SK-N-SH (cell line): ENCODE results near the gene SPON1. TPM values are rescaled to one million over a fixed set of nuclear protein-coding genes. Genes with fewer than 3 reads are reported as not detected.

Experiments
- CTCF ChIA-PET: fragments of 300-600, 350-600 bp; formaldehyde crosslinking; extraction: SDS; loops from one replicate; lab custom pipeline; 2021; lab: Yijun Ruan, JAX
- POLR2A ChIA-PET: fragments of 350-600 bp; sonication (Branson Sonifier 250); formaldehyde crosslinking; extraction: SDS; loops from one replicate; lab custom pipeline; 2020; ENCODE audit warnings: antibody characterized with exemption, inconsistent platforms; lab: Yijun Ruan, JAX
- DNase-seq: peaks from one replicate; pipeline ENCODE4 v3.0.0; 2012
- H2AFZ ChIP-seq: fragments of 200-600 bp; sonication (generic); 2 replicates; pipeline ENCODE4 v1.8.1; 2016; ENCODE audit warnings: antibody characterized with exemption, mild to moderate bottlenecking, low read depth
- H3F3A ChIP-seq: fragments of 200-600 bp; sonication (generic); replicated peaks from 2 replicates; pipeline ENCODE3; 2016; ENCODE audit warnings: antibody characterized with exemption, mild to moderate bottlenecking; ENCODE audit not compliant: insufficient read depth
- H3K27ac ChIP-seq, 2 experiments: fragments of 200-500 bp in 1 of 2; fragments of 200-600 bp in 1 of 2; sonication (Bioruptor generic) in 1 of 2; sonication (generic), shearing (Covaris generic) in 1 of 2; 2 replicates each; pipeline versions ENCODE4 v1.5.1 to v1.6.1; 2014 to 2016; ENCODE audit warnings: low read depth in 2 of 2, inconsistent platforms in 1 of 2, low read length in 1 of 2, mild to moderate bottlenecking in 1 of 2, mixed read lengths in 1 of 2
- H3K27me3 ChIP-seq: fragments of 200-600 bp; sonication (generic), shearing (Covaris generic); 2 replicates; pipeline ENCODE4 v1.6.1; 2016; ENCODE audit warnings: mixed run types; ENCODE audit not compliant: insufficient read depth
- H3K36me3 ChIP-seq, 2 experiments: fragments of 200-500 bp in 1 of 2; fragments of 200-600 bp in 1 of 2; sonication (Bioruptor generic) in 1 of 2; sonication (generic) in 1 of 2; replicated peaks in 1 of 2; 2 replicates each; pipeline versions ENCODE3 to v1.5.1; 2014 to 2016; ENCODE audit warnings: low read length in 1 of 2, mild to moderate bottlenecking in 1 of 2; ENCODE audit not compliant: insufficient read depth in 2 of 2, control insufficient read depth in 1 of 2
- H3K4me1 ChIP-seq, 2 experiments: fragments of 200-500 bp in 1 of 2; fragments of 200-600 bp in 1 of 2; sonication (Bioruptor generic) in 1 of 2; sonication (generic), shearing (Covaris generic) in 1 of 2; 2 replicates each; pipeline versions ENCODE4 v1.5.1 to v1.6.1; 2014 to 2016; ENCODE audit warnings: low read depth in 1 of 2, low read length in 1 of 2, mixed run types in 1 of 2; ENCODE audit not compliant: insufficient read depth in 2 of 2, control insufficient read depth in 1 of 2
- H3K4me2 ChIP-seq: fragments of 200-600 bp; sonication (generic), shearing (Covaris generic); 2 replicates; pipeline ENCODE4 v1.6.1; 2017; ENCODE audit warnings: mixed run types
- H3K4me3 ChIP-seq, 2 experiments: fragments of 200-500 bp in 1 of 2; fragments of 200-600 bp in 1 of 2; sonication (Bioruptor generic) in 1 of 2; sonication (generic), shearing (Covaris generic) in 1 of 2; 2 replicates each; pipeline versions ENCODE4 v1.5.1 to v1.8.1; 2014 to 2016; ENCODE audit warnings: low read depth in 2 of 2, inconsistent platforms in 1 of 2, low read length in 1 of 2, mild to moderate bottlenecking in 1 of 2, mixed read lengths in 1 of 2, moderate library complexity in 1 of 2
- H3K79me2 ChIP-seq: fragments of 200-600 bp; sonication (generic); 2 replicates; pipeline ENCODE4 v1.8.1; 2017; ENCODE audit warnings: mild to moderate bottlenecking; ENCODE audit not compliant: insufficient read depth
- H3K9ac ChIP-seq: fragments of 200-600 bp; sonication (generic); 2 replicates; pipeline ENCODE4 v1.6.1; 2017; ENCODE audit warnings: mixed run types
- H3K9me2 ChIP-seq: fragments of 200-600 bp; sonication (generic); 2 replicates; pipeline ENCODE4 v1.6.1; 2017; ENCODE audit warnings: mixed run types
- H3K9me3 ChIP-seq: fragments of 200-600 bp; sonication (generic); 2 replicates; pipeline ENCODE4 v1.6.1; 2017; ENCODE audit warnings: mixed run types, mild to moderate bottlenecking, moderate library complexity
- H4K20me1 ChIP-seq: fragments of 200-600 bp; sonication (generic); 2 replicates; pipeline ENCODE4 v1.6.1; 2017; ENCODE audit warnings: mild to moderate bottlenecking, mixed run types; ENCODE audit not compliant: insufficient read depth
- ELF1 ChIP-seq: IDR thresholded peaks from 2 replicates; pipeline ENCODE4 v1.4.0; 2012
- EP300 ChIP-seq, 2 experiments: IDR thresholded peaks; 2 replicates each; pipeline versions ENCODE4 v1.4.0 to v1.6.1; 2012; ENCODE audit warnings: borderline replicate concordance in 1 of 2, low read depth in 1 of 2, low read length in 1 of 2
- FOSL2 ChIP-seq: IDR thresholded peaks from 2 replicates; pipeline ENCODE4 v1.4.0; 2012; ENCODE audit warnings: low read depth, mild to moderate bottlenecking, moderate library complexity, borderline replicate concordance
- FOXJ3 ChIP-seq: sonication (generic); formaldehyde crosslinking; IDR thresholded peaks from 2 replicates; pipeline ENCODE4 v1.5.1; 2020; ENCODE audit warnings: mild to moderate bottlenecking, missing genetic modification reagents
- FOXM1 ChIP-seq: IDR thresholded peaks from 2 replicates; pipeline ENCODE4 v1.4.0; 2012; ENCODE audit warnings: low read depth, mild to moderate bottlenecking
- GABPA ChIP-seq: IDR thresholded peaks from 2 replicates; pipeline ENCODE4 v1.4.0; 2012; ENCODE audit warnings: low read depth, mild to moderate bottlenecking
- IRF3 ChIP-seq: fragments of 150-350 bp; IDR thresholded peaks from 2 replicates; pipeline ENCODE4 v1.6.1; 2016; ENCODE audit warnings: mild to moderate bottlenecking, low read depth, low read length
- JUND ChIP-seq: IDR thresholded peaks from 2 replicates; pipeline ENCODE4 v1.4.0; 2012
- MEF2A ChIP-seq: IDR thresholded peaks from 2 replicates; pipeline ENCODE4 v1.4.0; 2012; ENCODE audit warnings: low read depth, borderline replicate concordance
- NRF1 ChIP-seq: IDR thresholded peaks from 2 replicates; pipeline ENCODE4 v1.6.1; 2012; ENCODE audit warnings: low read depth, mild to moderate bottlenecking, low read length
- RAD21 ChIP-seq: IDR thresholded peaks from 2 replicates; pipeline ENCODE4 v1.6.1; 2012; ENCODE audit warnings: mild to moderate bottlenecking, low read length
- RXRA ChIP-seq: IDR thresholded peaks from 2 replicates; pipeline ENCODE4 v1.4.0; 2012; ENCODE audit warnings: low read depth, mild to moderate bottlenecking, borderline replicate concordance
- SIN3A ChIP-seq: IDR thresholded peaks from 2 replicates; pipeline ENCODE4 v1.6.1; 2012; ENCODE audit warnings: low read depth, mild to moderate bottlenecking, low read length, moderate library complexity, borderline replicate concordance
- SMC3 ChIP-seq: IDR thresholded peaks from 2 replicates; pipeline ENCODE4 v1.6.1; 2012; ENCODE audit warnings: low read depth, low read length, improper control_type of control experiment
- TCF12 ChIP-seq: IDR thresholded peaks from 2 replicates; pipeline ENCODE4 v1.4.0; 2012
- USF1 ChIP-seq: IDR thresholded peaks from 2 replicates; pipeline ENCODE4 v1.4.0; 2012; ENCODE audit warnings: low read depth, borderline replicate concordance
- YY1 ChIP-seq: IDR thresholded peaks from 2 replicates; pipeline ENCODE4 v1.4.0; 2012; ENCODE audit warnings: low read depth, mild to moderate bottlenecking
- WGBS: methylation state at CpG from one replicate; pipeline ENCODE4 v1.1.6; 2017; ENCODE audit warnings: low lambda C conversion rate; 5-methylcytosine and 5-hydroxymethylcytosine counted together
- polyA plus RNA-seq, 3 experiments: library from polyadenylated mRNA; depleted of rRNA; stranded (reverse); fragments of >200 nt; gene quantifications; 2 replicates each; pipeline ENCODE4 v1.2.3, GENCODE V29; 2012
- TF ChIP-seq, protein P1 (sequence below): fragments of 150-350 bp; IDR thresholded peaks from 2 replicates; pipeline ENCODE4 v1.6.1; 2017; ENCODE audit warnings: antibody characterized with exemption, low read length, low read depth, borderline replicate concordance
- TF ChIP-seq, protein P2 (sequence below): IDR thresholded peaks from 2 replicates; pipeline ENCODE4 v1.4.0; 2012; ENCODE audit warnings: low read depth
- TF ChIP-seq, protein P3 (sequence below): IDR thresholded peaks from 2 replicates; pipeline ENCODE4 v1.4.0; 2012; ENCODE audit warnings: low read depth, borderline replicate concordance
- TF ChIP-seq, protein P4 (sequence below): fragments of 200-600 bp; sonication (generic); IDR thresholded peaks from 2 replicates; pipeline ENCODE4 v1.6.1; 2017; ENCODE audit warnings: antibody characterized with exemption, mild to moderate bottlenecking, moderate library complexity

SPON1 gene
- polyA plus RNA-seq, 1 of the 3 experiments (the other 2 are of a cell fraction), result not detected

- CTCF ChIA-PET, result interaction anchor here (0.9 to 1.8 kb wide), 4 partner anchors 9 to 468 kb away, joined by 3 to 6 read pairs (median 4); no protein-coding TSS in a partner anchor
- no peaks in the 10 kb centered on the region for H3K9me2 ChIP-seq
- POLR2A ChIA-PET, result no interaction called here
Observed at GRCh38 chr11:14240221-14240620, 277.7 kb downstream of the SPON1 start.

GRCh38 chr11:14240951-14241350, 278.4 kb downstream of the SPON1 start:
- Histone ChIP-seq H3K4me3 (no peak overlapping the region), H4K20me1 (no peaks in the 10 kb centered on the region), H2AFZ (no peak overlapping the region), H3F3A (no peaks in the 10 kb centered on the region), H3K36me3 (no peaks in the 10 kb centered on the region), H3K9me3 (no peaks in the 10 kb centered on the region), H3K79me2 (no peaks in the 10 kb centered on the region), H3K27ac (no peak overlapping the region), H3K4me1 (no peaks in the 10 kb centered on the region; a peak in 1 of 4 replicates), H3K9me2 (no peaks in the 10 kb centered on the region), H3K9ac (no peak overlapping the region), H3K4me2 (no peak overlapping the region), H3K27me3 (peaks cover 12% of the 10 kb centered on the region; the same call in 1 of the 2 replicates)
- WGBS, result 46% methylated on average over 4 of the region's 4 CpGs
- ChIA-PET CTCF (interaction anchor here (0.9 to 1.8 kb wide), 6 partner anchors 8 to 468 kb away, joined by 3 to 6 read pairs (median 4); no protein-coding TSS in a partner anchor), POLR2A (no interaction called here)
- no peak for DNase-seq
- TF ChIP-seq FOXM1 (no peak), GABPA (no peak), RXRA (no peak), FOSL2 (no peak), IRF3 (no peak), NRF1 (no peak), YY1 (no peak), SIN3A (no peak), MEF2A (no peak), TCF12 (no peak), SMC3 (no peak), RAD21 (no peak), USF1 (no peak)
- TF ChIP-seq, protein P1, sequence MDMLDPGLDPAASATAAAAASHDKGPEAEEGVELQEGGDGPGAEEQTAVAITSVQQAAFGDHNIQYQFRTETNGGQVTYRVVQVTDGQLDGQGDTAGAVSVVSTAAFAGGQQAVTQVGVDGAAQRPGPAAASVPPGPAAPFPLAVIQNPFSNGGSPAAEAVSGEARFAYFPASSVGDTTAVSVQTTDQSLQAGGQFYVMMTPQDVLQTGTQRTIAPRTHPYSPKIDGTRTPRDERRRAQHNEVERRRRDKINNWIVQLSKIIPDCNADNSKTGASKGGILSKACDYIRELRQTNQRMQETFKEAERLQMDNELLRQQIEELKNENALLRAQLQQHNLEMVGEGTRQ, result no peak
- TF ChIP-seq, protein P2, sequence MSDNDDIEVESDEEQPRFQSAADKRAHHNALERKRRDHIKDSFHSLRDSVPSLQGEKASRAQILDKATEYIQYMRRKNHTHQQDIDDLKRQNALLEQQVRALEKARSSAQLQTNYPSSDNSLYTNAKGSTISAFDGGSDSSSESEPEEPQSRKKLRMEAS, result no peak
- TF ChIP-seq, protein P3, sequence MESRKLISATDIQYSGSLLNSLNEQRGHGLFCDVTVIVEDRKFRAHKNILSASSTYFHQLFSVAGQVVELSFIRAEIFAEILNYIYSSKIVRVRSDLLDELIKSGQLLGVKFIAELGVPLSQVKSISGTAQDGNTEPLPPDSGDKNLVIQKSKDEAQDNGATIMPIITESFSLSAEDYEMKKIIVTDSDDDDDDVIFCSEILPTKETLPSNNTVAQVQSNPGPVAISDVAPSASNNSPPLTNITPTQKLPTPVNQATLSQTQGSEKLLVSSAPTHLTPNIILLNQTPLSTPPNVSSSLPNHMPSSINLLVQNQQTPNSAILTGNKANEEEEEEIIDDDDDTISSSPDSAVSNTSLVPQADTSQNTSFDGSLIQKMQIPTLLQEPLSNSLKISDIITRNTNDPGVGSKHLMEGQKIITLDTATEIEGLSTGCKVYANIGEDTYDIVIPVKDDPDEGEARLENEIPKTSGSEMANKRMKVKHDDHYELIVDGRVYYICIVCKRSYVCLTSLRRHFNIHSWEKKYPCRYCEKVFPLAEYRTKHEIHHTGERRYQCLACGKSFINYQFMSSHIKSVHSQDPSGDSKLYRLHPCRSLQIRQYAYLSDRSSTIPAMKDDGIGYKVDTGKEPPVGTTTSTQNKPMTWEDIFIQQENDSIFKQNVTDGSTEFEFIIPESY, result no peak
- TF ChIP-seq, protein P4, sequence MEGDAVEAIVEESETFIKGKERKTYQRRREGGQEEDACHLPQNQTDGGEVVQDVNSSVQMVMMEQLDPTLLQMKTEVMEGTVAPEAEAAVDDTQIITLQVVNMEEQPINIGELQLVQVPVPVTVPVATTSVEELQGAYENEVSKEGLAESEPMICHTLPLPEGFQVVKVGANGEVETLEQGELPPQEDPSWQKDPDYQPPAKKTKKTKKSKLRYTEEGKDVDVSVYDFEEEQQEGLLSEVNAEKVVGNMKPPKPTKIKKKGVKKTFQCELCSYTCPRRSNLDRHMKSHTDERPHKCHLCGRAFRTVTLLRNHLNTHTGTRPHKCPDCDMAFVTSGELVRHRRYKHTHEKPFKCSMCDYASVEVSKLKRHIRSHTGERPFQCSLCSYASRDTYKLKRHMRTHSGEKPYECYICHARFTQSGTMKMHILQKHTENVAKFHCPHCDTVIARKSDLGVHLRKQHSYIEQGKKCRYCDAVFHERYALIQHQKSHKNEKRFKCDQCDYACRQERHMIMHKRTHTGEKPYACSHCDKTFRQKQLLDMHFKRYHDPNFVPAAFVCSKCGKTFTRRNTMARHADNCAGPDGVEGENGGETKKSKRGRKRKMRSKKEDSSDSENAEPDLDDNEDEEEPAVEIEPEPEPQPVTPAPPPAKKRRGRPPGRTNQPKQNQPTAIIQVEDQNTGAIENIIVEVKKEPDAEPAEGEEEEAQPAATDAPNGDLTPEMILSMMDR, result no peak

More at GRCh38 chr11:14240221-14240620, 277.7 kb downstream of the SPON1 start:
- no peak overlapping the region for H3K27ac ChIP-seq
- H3K27me3 ChIP-seq, result peaks cover 17% of the 10 kb centered on the region; the same call in 1 of the 2 replicates
- H3K4me1 ChIP-seq, result no peaks in the 10 kb centered on the region; a peak in 1 of 4 replicates
- H3K9ac ChIP-seq, result no peak overlapping the region
- TF ChIP-seq FOXJ3 (CRISPR knock-in tag), result no peak
- TF ChIP-seq ELF1, result no peak
- no peak for TF ChIP-seq JUND
- TF ChIP-seq EP300 (IDR thresholded peaks at IDR 0.05; ENCODE audit: borderline replicate concordance in 1 of 2, low read depth in 1 of 2, low read length in 1 of 2), result no peak
- TF ChIP-seq USF1, result no peak
- TF ChIP-seq TCF12, result no peak
- no peak overlapping the region for H2AFZ ChIP-seq
- no peak overlapping the region for H3K4me3 ChIP-seq
- no peak for DNase-seq
- H4K20me1 ChIP-seq, result no peaks in the 10 kb centered on the region
- no peaks in the 10 kb centered on the region for H3K36me3 ChIP-seq
- no peaks in the 10 kb centered on the region for H3K79me2 ChIP-seq
- H3K4me2 ChIP-seq, result no peak overlapping the region
- no peaks in the 10 kb centered on the region for H3K9me3 ChIP-seq
- no peaks in the 10 kb centered on the region for H3F3A ChIP-seq
